Liver (tissue), 9 donors: ENCODE results near the gene RTF1. TPM values are rescaled to one million over a fixed set of nuclear protein-coding genes. Genes with fewer than 3 reads are reported as not detected.

Experiments
- DNase-seq: peaks from one replicate; pipeline ENCODE4 v3.0.0-alpha.2; 2017; ENCODE audit warnings: low spot score
- H3K27ac ChIP-seq, 2 donors: one replicate each; pipeline ENCODE4 v1.7.0; 2013; ENCODE audit warnings: inconsistent platforms in 2 of 2, low read length in 2 of 2, control low read depth in 1 of 2, low read depth in 1 of 2, mild to moderate bottlenecking in 1 of 2
- H3K27me3 ChIP-seq, 4 donors: one replicate each; pipeline versions ENCODE4 v1.6.1 to v1.7.0; 2013; ENCODE audit warnings: low read length in 3 of 4, inconsistent platforms in 1 of 4, mild to moderate bottlenecking in 1 of 4, moderate library complexity in 1 of 4; ENCODE audit not compliant: control insufficient read depth in 4 of 4, insufficient read depth in 4 of 4
- H3K36me3 ChIP-seq, 4 donors: one replicate each; pipeline versions ENCODE4 v1.6.1 to v1.7.0; 2013; ENCODE audit warnings: low read length in 3 of 4, mild to moderate bottlenecking in 3 of 4, low read depth in 1 of 4, moderate library complexity in 1 of 4; ENCODE audit not compliant: control insufficient read depth in 4 of 4, insufficient read depth in 3 of 4
- H3K4me1 ChIP-seq, 4 donors: one replicate each; pipeline versions ENCODE4 v1.6.1 to v1.7.0; 2013; ENCODE audit warnings: low read length in 3 of 4, mild to moderate bottlenecking in 3 of 4, moderate library complexity in 1 of 4; ENCODE audit not compliant: control insufficient read depth in 4 of 4, insufficient read depth in 4 of 4
- H3K4me3 ChIP-seq, 3 donors: one replicate each; pipeline versions ENCODE4 v1.6.1 to v1.7.0; 2013; ENCODE audit warnings: low read length in 3 of 3, control low read depth in 1 of 3, low read depth in 1 of 3, mild to moderate bottlenecking in 1 of 3
- H3K9ac ChIP-seq, 2 donors: one replicate each; pipeline ENCODE4 v1.7.0; 2013; ENCODE audit warnings: low read length in 2 of 2, mild to moderate bottlenecking in 2 of 2, moderate library complexity in 2 of 2, control low read depth in 1 of 2, low read depth in 1 of 2
- H3K9me3 ChIP-seq, 4 donors: one replicate each; pipeline versions ENCODE4 v1.6.1 to v1.7.0; 2013; ENCODE audit warnings: low read length in 3 of 4; ENCODE audit not compliant: control insufficient read depth in 4 of 4
- EGR1 ChIP-seq, 2 donors: IDR thresholded peaks; 2 replicates each; pipeline ENCODE4 v1.6.1; 2016 to 2018; ENCODE audit warnings: antibody characterized with exemption in 2 of 2, low read depth in 2 of 2
- FOXA1 ChIP-seq: IDR thresholded peaks from 2 replicates; pipeline ENCODE4 v1.6.1; 2016; ENCODE audit warnings: antibody characterized with exemption
- FOXA2 ChIP-seq: IDR thresholded peaks from 2 replicates; pipeline ENCODE4 v1.6.1; 2016; ENCODE audit warnings: antibody characterized with exemption
- GABPA ChIP-seq, 2 donors: IDR thresholded peaks in 1 of 2; conservative IDR thresholded peaks in 1 of 2; 2 replicates each; pipeline ENCODE4 v1.6.1; 2016; ENCODE audit warnings: antibody characterized with exemption in 2 of 2, mild to moderate bottlenecking in 1 of 2, moderate library complexity in 1 of 2
- HNF4A ChIP-seq, 2 donors: conservative IDR thresholded peaks; 2 replicates each; pipeline ENCODE4 v1.6.1; 2016; ENCODE audit warnings: antibody characterized with exemption in 2 of 2, mild to moderate bottlenecking in 2 of 2
- HNF4G ChIP-seq: IDR thresholded peaks from 2 replicates; pipeline ENCODE4 v1.6.1; 2016; ENCODE audit warnings: antibody characterized with exemption
- JUND ChIP-seq, 2 donors: IDR thresholded peaks; 2 replicates each; pipeline ENCODE4 v1.6.1; 2016; ENCODE audit warnings: antibody characterized with exemption in 2 of 2
- NR2F2 ChIP-seq: IDR thresholded peaks from 2 replicates; pipeline ENCODE4 v1.6.1; 2016; ENCODE audit warnings: antibody characterized with exemption
- RAD21 ChIP-seq, 2 donors: IDR thresholded peaks; 2 replicates each; pipeline ENCODE4 v1.6.1; 2016; ENCODE audit warnings: antibody characterized with exemption in 2 of 2, mild to moderate bottlenecking in 2 of 2
- RXRA ChIP-seq, 2 donors: IDR thresholded peaks; 2 replicates each; pipeline ENCODE4 v1.6.1; 2017 to 2018; ENCODE audit warnings: antibody characterized with exemption in 2 of 2, mild to moderate bottlenecking in 1 of 2
- SP1 ChIP-seq: IDR thresholded peaks from 2 replicates; pipeline ENCODE4 v1.6.1; 2018; ENCODE audit warnings: antibody characterized with exemption, mild to moderate bottlenecking
- TAF1 ChIP-seq: conservative IDR thresholded peaks from 2 replicates; pipeline ENCODE4 v1.6.1; 2016; ENCODE audit warnings: antibody characterized with exemption, mild to moderate bottlenecking
- YY1 ChIP-seq: IDR thresholded peaks from 2 replicates; pipeline ENCODE4 v1.6.1; 2016; ENCODE audit warnings: antibody characterized with exemption, mild to moderate bottlenecking
- WGBS: extraction: QIAGEN DNeasy Blood & Tissue Kit; methylation state at CpG from one replicate; pipeline ENCODE4 v1.1.7; 2013; 5-methylcytosine and 5-hydroxymethylcytosine counted together
- polyA plus RNA-seq, 2 donors: library from polyadenylated mRNA; stranded (reverse) in 1 of 2; unstranded in 1 of 2; fragments of 200-250 nt in 1 of 2; fragments of >200 nt in 1 of 2; fragmentation: Nextera tagmentation in 1 of 2; extraction: Ambion mirVana in 1 of 2; gene quantifications; one replicate each; pipeline versions ENCODE4 v1.2.1 to v1.2.3, GENCODE V29; 2013 to 2015
- total RNA-seq, 2 donors: library from RNA; depleted of rRNA; stranded (reverse); fragments of >200 nt; gene quantifications; one replicate each; pipeline ENCODE4 v1.2.3, GENCODE V29; 2014
- TF ChIP-seq, protein P1 (sequence below): IDR thresholded peaks from 2 replicates; pipeline ENCODE4 v1.6.1; 2016; ENCODE audit warnings: antibody characterized with exemption, mild to moderate bottlenecking
- TF ChIP-seq, protein P2 (sequence below): IDR thresholded peaks from 2 replicates; pipeline ENCODE4 v1.6.1; 2016; ENCODE audit warnings: antibody characterized with exemption
- TF ChIP-seq, protein P3 (sequence below): IDR thresholded peaks from 2 replicates; pipeline ENCODE4 v1.6.1; 2016; ENCODE audit warnings: antibody characterized with exemption
- TF ChIP-seq, protein P4 (sequence below): fragments of 150-350 bp; IDR thresholded peaks from 2 replicates; pipeline ENCODE4 v1.5.1; 2017; ENCODE audit warnings: improper control_type of control experiment, low read depth, low read length; ENCODE audit not compliant: missing input control
- TF ChIP-seq, protein P5 (sequence below): IDR thresholded peaks from 2 replicates; pipeline ENCODE4 v1.6.1; 2016; ENCODE audit warnings: antibody characterized with exemption
- donor health status: healthy.
- donor health status: healthy.
- donor health status: healthy.
- donor health status: healthy.
- donor health status: healthy.

Gene RTF1
- total and polyA plus RNA-seq, 4 donors: 8.3 to 37.7 (median 12.1) TPM

DNA sequence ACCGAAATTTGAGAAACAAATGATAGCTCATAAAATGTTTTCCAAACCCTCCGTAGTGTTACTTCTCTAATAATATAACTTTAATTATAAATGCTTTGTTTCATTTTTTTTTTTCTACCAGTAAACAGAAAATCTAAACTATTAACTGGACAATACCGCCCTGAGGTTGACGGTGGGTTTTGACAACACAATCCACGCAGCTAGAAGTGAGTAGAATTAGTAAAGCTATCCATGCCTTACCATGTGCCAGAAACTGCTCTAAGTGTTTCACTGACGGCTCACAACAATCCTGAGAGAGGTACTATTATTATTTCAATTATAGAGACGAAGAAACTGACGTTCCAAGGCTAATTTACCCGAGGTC is 15.0 kb upstream of the RTF1 start:
- Histone ChIP-seq H3K9ac (peak overlapping the region; percentile 89 to 93), H3K27ac (peak overlapping the region; percentile 85 to 88), H3K4me3 (peak overlapping the region; percentile 74 to 95 (median 95)), H3K36me3 (no peaks in the 10 kb centered on the region), H3K27me3 (no peaks in the 10 kb centered on the region), H3K4me1 (peaks cover 0 to 8% (median 4%) of the 10 kb centered on the region in 4 donors), H3K9me3 (no peaks in the 10 kb centered on the region)
- DNase-seq: no peak
- WGBS: 6% methylated on average over 9 of the region's 9 CpGs
- TF ChIP-seq NR2F2: no peak
- no peak for TF ChIP-seq GABPA (IDR thresholded peaks at IDR 0.05 in 1 of 2, conservative IDR thresholded peaks at IDR 0.05 in 1 of 2)
- TF ChIP-seq, protein P1, sequence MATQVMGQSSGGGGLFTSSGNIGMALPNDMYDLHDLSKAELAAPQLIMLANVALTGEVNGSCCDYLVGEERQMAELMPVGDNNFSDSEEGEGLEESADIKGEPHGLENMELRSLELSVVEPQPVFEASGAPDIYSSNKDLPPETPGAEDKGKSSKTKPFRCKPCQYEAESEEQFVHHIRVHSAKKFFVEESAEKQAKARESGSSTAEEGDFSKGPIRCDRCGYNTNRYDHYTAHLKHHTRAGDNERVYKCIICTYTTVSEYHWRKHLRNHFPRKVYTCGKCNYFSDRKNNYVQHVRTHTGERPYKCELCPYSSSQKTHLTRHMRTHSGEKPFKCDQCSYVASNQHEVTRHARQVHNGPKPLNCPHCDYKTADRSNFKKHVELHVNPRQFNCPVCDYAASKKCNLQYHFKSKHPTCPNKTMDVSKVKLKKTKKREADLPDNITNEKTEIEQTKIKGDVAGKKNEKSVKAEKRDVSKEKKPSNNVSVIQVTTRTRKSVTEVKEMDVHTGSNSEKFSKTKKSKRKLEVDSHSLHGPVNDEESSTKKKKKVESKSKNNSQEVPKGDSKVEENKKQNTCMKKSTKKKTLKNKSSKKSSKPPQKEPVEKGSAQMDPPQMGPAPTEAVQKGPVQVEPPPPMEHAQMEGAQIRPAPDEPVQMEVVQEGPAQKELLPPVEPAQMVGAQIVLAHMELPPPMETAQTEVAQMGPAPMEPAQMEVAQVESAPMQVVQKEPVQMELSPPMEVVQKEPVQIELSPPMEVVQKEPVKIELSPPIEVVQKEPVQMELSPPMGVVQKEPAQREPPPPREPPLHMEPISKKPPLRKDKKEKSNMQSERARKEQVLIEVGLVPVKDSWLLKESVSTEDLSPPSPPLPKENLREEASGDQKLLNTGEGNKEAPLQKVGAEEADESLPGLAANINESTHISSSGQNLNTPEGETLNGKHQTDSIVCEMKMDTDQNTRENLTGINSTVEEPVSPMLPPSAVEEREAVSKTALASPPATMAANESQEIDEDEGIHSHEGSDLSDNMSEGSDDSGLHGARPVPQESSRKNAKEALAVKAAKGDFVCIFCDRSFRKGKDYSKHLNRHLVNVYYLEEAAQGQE: no peak
- TF ChIP-seq YY1: no peak
- TF ChIP-seq, protein P2, sequence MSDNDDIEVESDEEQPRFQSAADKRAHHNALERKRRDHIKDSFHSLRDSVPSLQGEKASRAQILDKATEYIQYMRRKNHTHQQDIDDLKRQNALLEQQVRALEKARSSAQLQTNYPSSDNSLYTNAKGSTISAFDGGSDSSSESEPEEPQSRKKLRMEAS: no peak
- TF ChIP-seq HNF4G: no peak

DNA sequence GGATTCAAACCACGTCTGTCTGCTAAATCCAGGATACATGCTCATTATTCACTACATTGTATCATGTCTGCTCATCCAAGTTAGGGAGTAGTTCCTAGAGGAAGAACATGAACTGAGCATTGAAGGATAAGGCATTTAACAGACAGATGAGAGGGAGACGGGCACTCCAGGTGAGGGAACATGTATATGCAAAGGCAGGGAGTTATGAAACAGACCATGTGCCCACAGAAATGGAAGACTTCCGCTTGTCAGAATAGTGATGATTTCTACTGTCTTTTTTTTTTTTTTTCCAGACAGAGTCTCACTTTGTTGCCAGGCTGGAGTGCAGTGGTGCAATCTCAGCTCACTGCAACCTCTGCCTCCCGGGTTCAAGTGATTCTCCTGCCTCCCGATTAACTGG is 9.6 kb upstream of the RTF1 start:
- no peaks in the 10 kb centered on the region for H3K9me3 ChIP-seq
- no peaks in the 10 kb centered on the region for H3K27me3 ChIP-seq
- no peaks in the 10 kb centered on the region for H3K36me3 ChIP-seq
- no peak overlapping the region for H3K4me3 ChIP-seq
- no peak for DNase-seq
- peaks cover 0 to 6% (median 1%) of the 10 kb centered on the region in 4 donors for H3K4me1 ChIP-seq
- WGBS: 86% methylated on average over 5 of the region's 5 CpGs
- H3K27ac ChIP-seq: no peak overlapping the region
- no peak for TF ChIP-seq FOXA1
- no peak for TF ChIP-seq JUND (IDR thresholded peaks at IDR 0.05)
- no peak for TF ChIP-seq SP1
- TF ChIP-seq, protein P3, sequence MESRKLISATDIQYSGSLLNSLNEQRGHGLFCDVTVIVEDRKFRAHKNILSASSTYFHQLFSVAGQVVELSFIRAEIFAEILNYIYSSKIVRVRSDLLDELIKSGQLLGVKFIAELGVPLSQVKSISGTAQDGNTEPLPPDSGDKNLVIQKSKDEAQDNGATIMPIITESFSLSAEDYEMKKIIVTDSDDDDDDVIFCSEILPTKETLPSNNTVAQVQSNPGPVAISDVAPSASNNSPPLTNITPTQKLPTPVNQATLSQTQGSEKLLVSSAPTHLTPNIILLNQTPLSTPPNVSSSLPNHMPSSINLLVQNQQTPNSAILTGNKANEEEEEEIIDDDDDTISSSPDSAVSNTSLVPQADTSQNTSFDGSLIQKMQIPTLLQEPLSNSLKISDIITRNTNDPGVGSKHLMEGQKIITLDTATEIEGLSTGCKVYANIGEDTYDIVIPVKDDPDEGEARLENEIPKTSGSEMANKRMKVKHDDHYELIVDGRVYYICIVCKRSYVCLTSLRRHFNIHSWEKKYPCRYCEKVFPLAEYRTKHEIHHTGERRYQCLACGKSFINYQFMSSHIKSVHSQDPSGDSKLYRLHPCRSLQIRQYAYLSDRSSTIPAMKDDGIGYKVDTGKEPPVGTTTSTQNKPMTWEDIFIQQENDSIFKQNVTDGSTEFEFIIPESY: no peak
- TF ChIP-seq, protein P1: no peak
- TF ChIP-seq, protein P4, sequence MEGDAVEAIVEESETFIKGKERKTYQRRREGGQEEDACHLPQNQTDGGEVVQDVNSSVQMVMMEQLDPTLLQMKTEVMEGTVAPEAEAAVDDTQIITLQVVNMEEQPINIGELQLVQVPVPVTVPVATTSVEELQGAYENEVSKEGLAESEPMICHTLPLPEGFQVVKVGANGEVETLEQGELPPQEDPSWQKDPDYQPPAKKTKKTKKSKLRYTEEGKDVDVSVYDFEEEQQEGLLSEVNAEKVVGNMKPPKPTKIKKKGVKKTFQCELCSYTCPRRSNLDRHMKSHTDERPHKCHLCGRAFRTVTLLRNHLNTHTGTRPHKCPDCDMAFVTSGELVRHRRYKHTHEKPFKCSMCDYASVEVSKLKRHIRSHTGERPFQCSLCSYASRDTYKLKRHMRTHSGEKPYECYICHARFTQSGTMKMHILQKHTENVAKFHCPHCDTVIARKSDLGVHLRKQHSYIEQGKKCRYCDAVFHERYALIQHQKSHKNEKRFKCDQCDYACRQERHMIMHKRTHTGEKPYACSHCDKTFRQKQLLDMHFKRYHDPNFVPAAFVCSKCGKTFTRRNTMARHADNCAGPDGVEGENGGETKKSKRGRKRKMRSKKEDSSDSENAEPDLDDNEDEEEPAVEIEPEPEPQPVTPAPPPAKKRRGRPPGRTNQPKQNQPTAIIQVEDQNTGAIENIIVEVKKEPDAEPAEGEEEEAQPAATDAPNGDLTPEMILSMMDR: no peak
- TF ChIP-seq NR2F2: no peak
- no peak for TF ChIP-seq RAD21 (IDR thresholded peaks at IDR 0.05)
- TF ChIP-seq, protein P2: no peak
- TF ChIP-seq FOXA2: no peak
- TF ChIP-seq TAF1: no peak
- TF ChIP-seq HNF4G: no peak
- TF ChIP-seq GABPA (IDR thresholded peaks at IDR 0.05 in 1 of 2, conservative IDR thresholded peaks at IDR 0.05 in 1 of 2): no peak
- TF ChIP-seq, protein P5, sequence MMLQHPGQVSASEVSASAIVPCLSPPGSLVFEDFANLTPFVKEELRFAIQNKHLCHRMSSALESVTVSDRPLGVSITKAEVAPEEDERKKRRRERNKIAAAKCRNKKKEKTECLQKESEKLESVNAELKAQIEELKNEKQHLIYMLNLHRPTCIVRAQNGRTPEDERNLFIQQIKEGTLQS: no peak
- TF ChIP-seq HNF4A (conservative IDR thresholded peaks at IDR 0.05): no peak
- no peak for TF ChIP-seq EGR1 (IDR thresholded peaks at IDR 0.05; ENCODE audit: low read depth in 2 of 2)
- no peak for TF ChIP-seq YY1
- no peak for TF ChIP-seq RXRA (IDR thresholded peaks at IDR 0.05)
- H3K9ac ChIP-seq: no peak overlapping the region
